Measurements from ENCODE around the gene ATG5. TPM values are rescaled to one million over a fixed set of nuclear protein-coding genes. Genes with fewer than 3 reads are reported as not detected.
A peak's percentile ranks its signal among the peaks of the same experiment; 100 is the strongest.

The ATG5 gene
- polyA plus RNA-seq, 1 of the 3 experiments (the other 2 are of a cell fraction) = 15.5 TPM

DNA sequence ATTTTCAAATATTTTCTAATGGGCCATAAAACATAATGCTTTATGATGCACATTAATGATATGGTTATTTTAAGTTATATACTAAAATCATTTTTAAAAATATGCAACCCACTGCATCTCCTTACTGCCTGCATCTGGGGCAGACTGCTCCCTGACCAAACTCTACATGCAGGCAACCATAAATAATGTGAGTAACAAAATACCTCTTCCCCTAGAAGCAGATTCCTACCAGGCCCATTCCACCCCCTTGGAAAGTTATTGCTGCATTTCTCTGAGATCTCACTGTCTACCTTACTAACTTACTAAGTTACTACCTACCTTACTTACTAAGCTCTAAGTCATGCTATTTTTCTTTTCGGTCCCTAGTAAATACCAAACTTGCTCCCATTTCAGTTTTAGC is 71.8 kb downstream of the ATG5 start:
- Histone ChIP-seq H3K4me3 (ENCODE audit: low read depth in 2 of 2, low read length in 1 of 2) (peak overlapping the region in 1 of 2 experiments; percentile 18; a peak in 1 of 4 replicates), H3K9me3 (no peaks in the 10 kb centered on the region), H3F3A (replicated peaks; ENCODE audit: insufficient read depth) (peaks cover 64% of the 10 kb centered on the region), H3K36me3 (replicated peaks in 1 of 2; ENCODE audit: control insufficient read depth in 1 of 2, insufficient read depth in 2 of 2, low read length in 1 of 2) (peaks cover 0 to 5% of the 10 kb centered on the region in 2 experiments), H4K20me1 (ENCODE audit: insufficient read depth) (no peaks in the 10 kb centered on the region), H3K9me2 (no peaks in the 10 kb centered on the region), H3K9ac (peak overlapping the region; percentile 52; the same call in 1 of the 2 replicates), H2AFZ (ENCODE audit: low read depth) (no peak overlapping the region), H3K79me2 (ENCODE audit: insufficient read depth) (peaks cover 55% of the 10 kb centered on the region), H3K4me2 (peak overlapping the region; percentile 25), H3K4me1 (ENCODE audit: control insufficient read depth in 1 of 2, insufficient read depth in 2 of 2, low read depth in 1 of 2, low read length in 1 of 2) (peaks cover 38 to 45% of the 10 kb centered on the region in 2 experiments), H3K27me3 (ENCODE audit: insufficient read depth) (no peaks in the 10 kb centered on the region), H3K27ac (ENCODE audit: low read depth in 2 of 2, low read length in 1 of 2) (peak overlapping the region; percentile 66 to 91)
- TF ChIP-seq RFX5 (IDR thresholded peaks at IDR 0.05; ENCODE audit: low read length) (no peak), YY1 (IDR thresholded peaks at IDR 0.05; ENCODE audit: low read depth) (no peak)
- TF ChIP-seq, protein P1, sequence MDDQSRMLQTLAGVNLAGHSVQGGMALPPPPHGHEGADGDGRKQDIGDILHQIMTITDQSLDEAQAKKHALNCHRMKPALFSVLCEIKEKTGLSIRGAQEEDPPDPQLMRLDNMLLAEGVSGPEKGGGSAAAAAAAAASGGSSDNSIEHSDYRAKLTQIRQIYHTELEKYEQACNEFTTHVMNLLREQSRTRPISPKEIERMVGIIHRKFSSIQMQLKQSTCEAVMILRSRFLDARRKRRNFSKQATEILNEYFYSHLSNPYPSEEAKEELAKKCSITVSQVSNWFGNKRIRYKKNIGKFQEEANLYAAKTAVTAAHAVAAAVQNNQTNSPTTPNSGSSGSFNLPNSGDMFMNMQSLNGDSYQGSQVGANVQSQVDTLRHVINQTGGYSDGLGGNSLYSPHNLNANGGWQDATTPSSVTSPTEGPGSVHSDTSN (IDR thresholded peaks at IDR 0.05) = peak; percentile 38; the same call in 1 of the 2 replicates
- ChIA-PET POLR2A (no interaction called here), CTCF (interaction anchor here (1.1 kb wide), 1 partner anchor 47 kb away, joined by 3 read pairs; no protein-coding TSS in a partner anchor)
- no peak for DNase-seq
- WGBS (ENCODE audit: low lambda C conversion rate) = 58% methylated on average over 1 of the region's 1 CpG

DNA sequence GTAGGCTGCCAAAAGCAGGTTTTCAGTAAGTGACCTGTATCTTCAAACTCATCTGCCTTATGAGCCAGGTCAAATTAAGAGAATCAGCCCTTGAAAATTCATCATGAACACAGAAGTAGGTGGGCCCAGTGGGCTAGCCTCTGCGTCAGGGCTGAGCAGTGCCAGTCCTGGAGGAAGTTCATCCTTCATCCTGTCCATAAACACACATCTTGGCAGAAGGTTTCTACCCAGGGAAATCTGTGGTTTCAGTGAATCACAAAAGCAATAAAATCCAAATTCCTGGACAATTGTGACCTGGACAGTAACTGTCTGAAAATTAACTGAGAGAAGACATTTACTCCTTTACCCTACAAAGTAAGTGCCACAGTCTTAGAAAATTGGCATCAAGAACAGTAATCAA is 72.4 kb downstream of the ATG5 start:
- Histone ChIP-seq H3K79me2 (ENCODE audit: insufficient read depth) (peaks cover 52% of the 10 kb centered on the region), H3K9me2 (no peaks in the 10 kb centered on the region), H3K36me3 (replicated peaks in 1 of 2; ENCODE audit: control insufficient read depth in 1 of 2, insufficient read depth in 2 of 2, low read length in 1 of 2) (peaks cover 0 to 8% of the 10 kb centered on the region in 2 experiments), H3K4me2 (peak overlapping the region; percentile 25), H3K27me3 (ENCODE audit: insufficient read depth) (no peaks in the 10 kb centered on the region), H3K27ac (ENCODE audit: low read depth in 2 of 2, low read length in 1 of 2) (peak overlapping the region; percentile 66 to 91), H4K20me1 (ENCODE audit: insufficient read depth) (no peaks in the 10 kb centered on the region), H3K9ac (peak overlapping the region; percentile 52; the same call in 1 of the 2 replicates), H2AFZ (ENCODE audit: low read depth) (no peak overlapping the region), H3K9me3 (no peaks in the 10 kb centered on the region), H3K4me1 (ENCODE audit: control insufficient read depth in 1 of 2, insufficient read depth in 2 of 2, low read depth in 1 of 2, low read length in 1 of 2) (peaks cover 38 to 45% of the 10 kb centered on the region in 2 experiments), H3F3A (replicated peaks; ENCODE audit: insufficient read depth) (peaks cover 64% of the 10 kb centered on the region), H3K4me3 (ENCODE audit: low read depth in 2 of 2, low read length in 1 of 2) (peak overlapping the region in 1 of 2 experiments; percentile 18; a peak in 1 of 4 replicates)
- ChIA-PET CTCF (interaction anchor here (1.3 kb wide), 1 partner anchor 30 kb away, joined by 8 read pairs; no protein-coding TSS in a partner anchor), POLR2A (no interaction called here)
- WGBS (ENCODE audit: low lambda C conversion rate) = 11% methylated on average over 1 of the region's 1 CpG
- DNase-seq = no peak
- TF ChIP-seq SMC3 (IDR thresholded peaks at IDR 0.05; ENCODE audit: low read depth, low read length) = no peak
- peak; percentile 97 for TF ChIP-seq JUND (IDR thresholded peaks at IDR 0.05)
- no peak for TF ChIP-seq GATA2 (CRISPR knock-in tag; IDR thresholded peaks at IDR 0.05)
- TF ChIP-seq, protein P1 (IDR thresholded peaks at IDR 0.05) = peak; percentile 99
- peak; percentile 90 for TF ChIP-seq FOSL2 (IDR thresholded peaks at IDR 0.05; ENCODE audit: borderline replicate concordance, low read depth)
- peak; percentile 92; the same call in 1 of the 2 replicates for TF ChIP-seq RXRA (IDR thresholded peaks at IDR 0.05; ENCODE audit: borderline replicate concordance, low read depth)
- TF ChIP-seq, protein P2, sequence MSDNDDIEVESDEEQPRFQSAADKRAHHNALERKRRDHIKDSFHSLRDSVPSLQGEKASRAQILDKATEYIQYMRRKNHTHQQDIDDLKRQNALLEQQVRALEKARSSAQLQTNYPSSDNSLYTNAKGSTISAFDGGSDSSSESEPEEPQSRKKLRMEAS (IDR thresholded peaks at IDR 0.05; ENCODE audit: low read depth) = 0 out of 2 replicates have a peak, but pooled peaks have one; percentile 18
- TF ChIP-seq MEF2A (IDR thresholded peaks at IDR 0.05; ENCODE audit: borderline replicate concordance, low read depth) = 0 out of 2 replicates have a peak, but pooled peaks have one; percentile 55
- TF ChIP-seq NFIC (IDR thresholded peaks at IDR 0.05; ENCODE audit: borderline replicate concordance) = peak; percentile 99
- TF ChIP-seq FOXM1 (IDR thresholded peaks at IDR 0.05; ENCODE audit: low read depth) = peak; percentile 94
- no peak for TF ChIP-seq NRF1 (IDR thresholded peaks at IDR 0.05; ENCODE audit: low read depth, low read length)
- TF ChIP-seq RFX5 (IDR thresholded peaks at IDR 0.05; ENCODE audit: low read length) = no peak
- TF ChIP-seq EP300 (IDR thresholded peaks at IDR 0.05; ENCODE audit: borderline replicate concordance in 1 of 2, low read depth in 1 of 2, low read length in 1 of 2) = peak; percentile 71 to 99; a peak in 3 of 4 replicates
- TF ChIP-seq POLR2AphosphoS5 (IDR thresholded peaks at IDR 0.05; ENCODE audit: low read depth, low read length) = peak; percentile 77; the same call in 1 of the 2 replicates
- TF ChIP-seq, protein P3, sequence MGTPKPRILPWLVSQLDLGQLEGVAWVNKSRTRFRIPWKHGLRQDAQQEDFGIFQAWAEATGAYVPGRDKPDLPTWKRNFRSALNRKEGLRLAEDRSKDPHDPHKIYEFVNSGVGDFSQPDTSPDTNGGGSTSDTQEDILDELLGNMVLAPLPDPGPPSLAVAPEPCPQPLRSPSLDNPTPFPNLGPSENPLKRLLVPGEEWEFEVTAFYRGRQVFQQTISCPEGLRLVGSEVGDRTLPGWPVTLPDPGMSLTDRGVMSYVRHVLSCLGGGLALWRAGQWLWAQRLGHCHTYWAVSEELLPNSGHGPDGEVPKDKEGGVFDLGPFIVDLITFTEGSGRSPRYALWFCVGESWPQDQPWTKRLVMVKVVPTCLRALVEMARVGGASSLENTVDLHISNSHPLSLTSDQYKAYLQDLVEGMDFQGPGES (IDR thresholded peaks at IDR 0.05; ENCODE audit: low read depth, low read length) = no peak
- no peak for TF ChIP-seq MXI1 (IDR thresholded peaks at IDR 0.05; ENCODE audit: low read depth, low read length)
- no peak for TF ChIP-seq TAF1 (IDR thresholded peaks at IDR 0.05; ENCODE audit: borderline replicate concordance, low read depth, low read length)
- TF ChIP-seq, protein P4, sequence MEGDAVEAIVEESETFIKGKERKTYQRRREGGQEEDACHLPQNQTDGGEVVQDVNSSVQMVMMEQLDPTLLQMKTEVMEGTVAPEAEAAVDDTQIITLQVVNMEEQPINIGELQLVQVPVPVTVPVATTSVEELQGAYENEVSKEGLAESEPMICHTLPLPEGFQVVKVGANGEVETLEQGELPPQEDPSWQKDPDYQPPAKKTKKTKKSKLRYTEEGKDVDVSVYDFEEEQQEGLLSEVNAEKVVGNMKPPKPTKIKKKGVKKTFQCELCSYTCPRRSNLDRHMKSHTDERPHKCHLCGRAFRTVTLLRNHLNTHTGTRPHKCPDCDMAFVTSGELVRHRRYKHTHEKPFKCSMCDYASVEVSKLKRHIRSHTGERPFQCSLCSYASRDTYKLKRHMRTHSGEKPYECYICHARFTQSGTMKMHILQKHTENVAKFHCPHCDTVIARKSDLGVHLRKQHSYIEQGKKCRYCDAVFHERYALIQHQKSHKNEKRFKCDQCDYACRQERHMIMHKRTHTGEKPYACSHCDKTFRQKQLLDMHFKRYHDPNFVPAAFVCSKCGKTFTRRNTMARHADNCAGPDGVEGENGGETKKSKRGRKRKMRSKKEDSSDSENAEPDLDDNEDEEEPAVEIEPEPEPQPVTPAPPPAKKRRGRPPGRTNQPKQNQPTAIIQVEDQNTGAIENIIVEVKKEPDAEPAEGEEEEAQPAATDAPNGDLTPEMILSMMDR (IDR thresholded peaks at IDR 0.05) = no peak
- TF ChIP-seq, protein P5, sequence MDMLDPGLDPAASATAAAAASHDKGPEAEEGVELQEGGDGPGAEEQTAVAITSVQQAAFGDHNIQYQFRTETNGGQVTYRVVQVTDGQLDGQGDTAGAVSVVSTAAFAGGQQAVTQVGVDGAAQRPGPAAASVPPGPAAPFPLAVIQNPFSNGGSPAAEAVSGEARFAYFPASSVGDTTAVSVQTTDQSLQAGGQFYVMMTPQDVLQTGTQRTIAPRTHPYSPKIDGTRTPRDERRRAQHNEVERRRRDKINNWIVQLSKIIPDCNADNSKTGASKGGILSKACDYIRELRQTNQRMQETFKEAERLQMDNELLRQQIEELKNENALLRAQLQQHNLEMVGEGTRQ (IDR thresholded peaks at IDR 0.05; ENCODE audit: borderline replicate concordance, low read depth, low read length) = no peak
- TF ChIP-seq TCF12 (IDR thresholded peaks at IDR 0.05) = peak; percentile 97
- TF ChIP-seq FOXJ3 (CRISPR knock-in tag; IDR thresholded peaks at IDR 0.05) = no peak

All from SK-N-SH (cell line).